Transverse colon (tissue), 3 donors: ENCODE measurements around the gene ATP5ME.

ENCODE experiments used
- POLR2A ChIP-seq: fragments of 450-650 bp; IDR thresholded peaks from one replicate; pipeline ENCODE4 v1.6.1; 2016; ENCODE audit warnings: antibody characterized with exemption, mild to moderate bottlenecking, moderate library complexity
- TF ChIP-seq, protein P1 (sequence below), 5 experiments: fragments of 200-600 bp in 3 of 5; fragments of 450-650 bp in 2 of 5; sonication (generic) in 3 of 5; IDR thresholded peaks; 1 replicate in 2 of 5; 2 replicates in 3 of 5; pipeline ENCODE4 v1.5.1; 2016 to 2017; ENCODE audit warnings: antibody characterized with exemption in 5 of 5, inconsistent platforms in 3 of 5, mild to moderate bottlenecking in 2 of 5, moderate library complexity in 1 of 5

DNA sequence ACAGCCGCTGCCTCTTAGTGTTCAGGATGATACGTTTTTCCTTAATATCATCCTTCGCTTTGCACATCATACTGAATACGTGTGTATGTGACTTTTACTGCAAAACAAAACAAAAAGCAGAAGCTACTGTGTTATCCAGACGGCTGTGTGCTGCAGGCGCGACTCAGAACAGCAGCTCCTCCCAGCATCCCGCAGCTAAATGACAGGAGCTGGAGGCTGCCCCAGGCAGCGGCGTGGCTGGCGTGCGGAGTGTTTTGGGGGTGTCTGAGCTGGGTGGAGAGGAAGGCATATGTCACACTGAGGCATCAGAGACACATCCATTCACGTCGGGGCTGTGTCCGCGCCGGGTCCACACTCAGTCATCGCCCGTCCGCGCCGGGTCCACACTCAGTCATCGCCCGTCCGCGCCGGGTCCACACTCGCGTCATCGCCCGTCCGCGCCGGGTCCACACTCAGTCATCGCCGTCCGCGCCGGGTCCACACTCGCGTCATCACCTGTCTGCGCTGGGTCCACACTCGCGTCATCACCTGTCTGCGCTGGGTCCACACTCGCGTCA, 48.2 kb upstream of the ATP5ME start:
- TF ChIP-seq, protein P1, sequence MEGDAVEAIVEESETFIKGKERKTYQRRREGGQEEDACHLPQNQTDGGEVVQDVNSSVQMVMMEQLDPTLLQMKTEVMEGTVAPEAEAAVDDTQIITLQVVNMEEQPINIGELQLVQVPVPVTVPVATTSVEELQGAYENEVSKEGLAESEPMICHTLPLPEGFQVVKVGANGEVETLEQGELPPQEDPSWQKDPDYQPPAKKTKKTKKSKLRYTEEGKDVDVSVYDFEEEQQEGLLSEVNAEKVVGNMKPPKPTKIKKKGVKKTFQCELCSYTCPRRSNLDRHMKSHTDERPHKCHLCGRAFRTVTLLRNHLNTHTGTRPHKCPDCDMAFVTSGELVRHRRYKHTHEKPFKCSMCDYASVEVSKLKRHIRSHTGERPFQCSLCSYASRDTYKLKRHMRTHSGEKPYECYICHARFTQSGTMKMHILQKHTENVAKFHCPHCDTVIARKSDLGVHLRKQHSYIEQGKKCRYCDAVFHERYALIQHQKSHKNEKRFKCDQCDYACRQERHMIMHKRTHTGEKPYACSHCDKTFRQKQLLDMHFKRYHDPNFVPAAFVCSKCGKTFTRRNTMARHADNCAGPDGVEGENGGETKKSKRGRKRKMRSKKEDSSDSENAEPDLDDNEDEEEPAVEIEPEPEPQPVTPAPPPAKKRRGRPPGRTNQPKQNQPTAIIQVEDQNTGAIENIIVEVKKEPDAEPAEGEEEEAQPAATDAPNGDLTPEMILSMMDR (IDR thresholded peaks at IDR 0.05): no peak
- no peak for TF ChIP-seq POLR2A
